ENCODE results near the gene MUC15. TPM values are rescaled to one million over a fixed set of nuclear protein-coding genes. Genes with fewer than 3 reads are reported as not detected.
"Not testable (repeated sequence)": the region's sequence is repeated elsewhere in the genome, so short reads cannot be mapped to it uniquely, and the experiment has no call there.

The MUC15 gene
- 21.2 TPM for total RNA-seq (ENCODE audit: insufficient read depth, low replicate concordance)

DNA sequence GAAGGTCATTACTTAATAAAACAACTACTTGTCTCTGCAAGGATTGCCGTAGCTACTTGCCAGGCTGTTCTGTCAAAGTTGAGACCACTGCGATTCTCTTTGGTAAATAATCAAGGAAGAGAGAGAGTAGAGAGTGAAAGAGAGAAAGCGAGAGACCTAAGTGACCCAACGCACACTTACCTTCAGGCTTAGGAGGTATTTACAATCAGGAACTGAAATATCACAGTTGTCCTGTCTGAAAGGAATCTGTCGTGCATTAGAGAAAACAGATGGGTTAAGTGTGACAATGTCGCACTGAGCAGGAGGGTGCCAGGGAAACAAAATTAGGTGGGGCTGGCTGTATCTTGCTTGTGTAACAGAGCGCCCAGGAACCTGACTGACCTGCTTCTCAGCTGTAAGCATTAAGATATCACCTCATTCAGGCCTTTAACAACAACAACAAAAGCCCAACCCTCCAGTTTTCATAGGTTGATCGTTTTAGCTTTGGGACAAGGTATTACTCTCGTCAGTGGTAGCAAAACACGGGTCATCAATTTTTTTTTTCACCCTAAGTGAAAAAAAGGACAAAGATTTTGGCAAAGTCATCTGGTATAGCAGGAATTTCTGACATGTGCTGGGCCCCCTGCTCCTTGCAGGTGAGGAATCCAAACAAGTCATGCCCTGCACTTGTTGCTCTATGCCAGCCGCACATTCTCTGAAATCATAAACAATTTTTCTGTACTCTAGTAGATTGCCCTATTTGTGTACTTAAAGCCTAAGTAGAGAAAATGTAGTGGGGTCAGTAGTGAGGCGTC, at the start of gene MUC15:
Gene MUC15 (minus strand): TSS at position 403 of the 794 bp plus-strand sequence. CDS start 5,169 bp downstream, outside the sequence.
- peak; percentile 43 for DNase-seq (ENCODE audit: low spot score)

DNA sequence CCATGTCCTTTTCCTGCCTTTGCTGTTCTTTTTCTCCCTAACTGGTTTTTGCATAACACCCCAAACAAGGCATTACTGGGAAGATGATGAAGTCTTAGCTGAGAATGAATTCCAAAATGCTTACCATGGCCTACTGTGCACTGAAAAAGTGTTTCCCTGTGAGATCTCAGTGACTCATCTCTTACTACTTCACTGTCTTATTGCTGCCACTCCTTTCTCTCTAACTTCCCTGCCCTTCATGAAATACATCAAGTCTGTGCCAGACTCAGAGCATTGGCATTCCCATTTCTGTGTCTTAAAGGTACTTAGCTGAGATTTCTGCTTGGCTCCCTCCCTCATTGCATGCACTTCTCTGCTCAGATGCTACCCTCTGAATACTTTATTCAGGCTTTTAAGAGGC, 49.1 kb upstream of the MUC15 start:
- peak; percentile 89 for DNase-seq (ENCODE audit: low spot score)

GRCh38 chr11:26620282-26621045, 48.4 kb upstream of the MUC15 start:
- peak; percentile 1 for DNase-seq (ENCODE audit: low spot score)

- DNase-seq (ENCODE audit: low spot score): no peak
These were observed 46.4 kb upstream of the MUC15 start for GRCh38 chr11:26618441-26618840.

GRCh38 chr11:26613759-26614158, 41.7 kb upstream of the MUC15 start:
- DNase-seq (ENCODE audit: low spot score): no peak

DNA sequence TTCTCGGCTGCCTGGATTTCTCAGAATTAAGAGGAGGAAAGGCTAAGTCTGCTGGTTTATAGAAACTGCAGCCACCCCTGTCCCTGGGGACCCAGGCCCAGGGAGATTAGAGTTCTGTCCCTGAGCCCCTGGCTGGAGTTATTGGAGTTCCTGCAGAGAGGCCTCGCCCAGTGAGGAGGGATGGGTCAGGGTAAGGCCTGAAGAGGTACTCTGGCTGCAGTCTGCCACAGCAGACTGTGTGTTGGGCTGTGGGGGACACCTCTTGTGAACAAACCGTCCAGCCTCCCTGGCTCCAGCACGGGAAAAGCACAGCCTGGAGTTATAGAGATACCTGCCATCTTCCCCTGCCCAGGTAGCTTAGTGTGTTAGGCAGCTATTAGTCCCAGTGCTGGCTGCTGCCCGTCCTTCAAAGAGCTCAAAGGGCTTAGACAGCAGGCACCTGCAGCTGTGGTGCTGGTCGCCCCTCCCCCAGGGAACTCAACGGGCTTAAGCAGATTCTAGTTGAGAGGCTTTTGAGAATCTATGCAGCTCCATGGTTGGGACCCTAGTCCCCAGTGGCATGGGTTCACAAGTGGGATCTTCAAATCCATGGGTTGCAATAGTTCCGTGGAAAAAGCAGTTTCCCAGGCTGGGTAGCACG, 36.6 kb upstream of the MUC15 start:
- no peak for DNase-seq (ENCODE audit: low spot score)

GRCh38 chr11:26607725-26608506, 35.9 kb upstream of the MUC15 start:
- no peak for DNase-seq (ENCODE audit: low spot score)

GRCh38 chr11:26599876-26600434, 27.9 kb upstream of the MUC15 start:
- no peak for DNase-seq (ENCODE audit: low spot score)

- DNase-seq (ENCODE audit: low spot score): no peak
These were observed 27.4 kb upstream of the MUC15 start for GRCh38 chr11:26599425-26599824.

DNA sequence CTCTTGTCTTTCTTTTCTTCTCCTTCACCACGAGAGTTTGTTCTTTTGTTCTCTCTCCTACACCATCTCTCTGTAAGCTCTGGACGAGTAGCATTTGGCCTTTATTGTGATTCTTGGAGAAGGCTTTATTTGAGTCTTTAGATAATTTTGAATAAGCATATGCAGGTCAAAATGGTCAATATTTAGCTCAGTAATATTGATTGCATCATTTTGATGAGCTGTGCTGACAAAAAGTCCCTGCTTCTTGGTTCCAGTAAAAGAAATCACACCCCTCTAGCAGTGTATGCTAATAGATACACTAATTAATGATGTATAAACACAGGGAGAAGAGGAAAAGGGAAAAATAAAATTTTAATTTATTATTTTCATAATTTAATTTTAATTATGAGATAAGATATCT, 25.8 kb upstream of the MUC15 start:
- no peak for DNase-seq (ENCODE audit: low spot score)

GRCh38 chr11:26597049-26597689, 25.1 kb upstream of the MUC15 start:
- DNase-seq (ENCODE audit: low spot score): not testable (repeated sequence)

DNA sequence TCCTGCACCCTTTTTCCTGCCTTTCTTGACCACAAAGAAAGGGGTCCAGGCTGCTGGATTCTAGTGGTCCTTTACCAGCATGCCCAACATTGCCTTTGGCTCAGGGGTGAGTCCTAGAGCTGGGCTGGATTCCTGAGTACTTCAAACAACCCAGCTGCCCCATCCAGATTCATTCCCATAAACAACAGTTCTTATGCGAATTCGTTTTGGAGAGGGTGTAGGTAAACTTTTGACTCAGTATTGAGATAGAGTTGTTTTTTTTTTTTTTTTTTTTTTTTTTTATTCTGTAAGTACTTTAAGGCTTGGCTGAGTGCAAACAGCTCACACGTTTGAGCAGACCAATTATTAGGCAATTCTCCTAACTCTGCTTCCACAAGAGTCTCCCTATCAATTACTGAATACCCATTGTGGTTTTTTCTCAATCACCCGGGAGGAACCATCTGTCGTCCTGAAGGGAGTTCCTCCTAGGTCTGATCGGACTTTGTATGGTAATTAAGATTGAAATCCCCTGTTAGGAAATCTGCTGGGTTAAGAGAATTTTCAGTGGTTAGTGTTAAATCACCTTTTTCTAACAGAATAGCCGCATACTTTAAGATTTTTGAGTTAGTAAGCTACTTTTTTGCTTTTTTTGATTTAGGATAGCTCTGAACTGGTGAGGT, 23.3 kb upstream of the MUC15 start:
- DNase-seq (ENCODE audit: low spot score): not testable (repeated sequence)

GRCh38 chr11:26593691-26594090, 21.6 kb upstream of the MUC15 start:
- DNase-seq (ENCODE audit: low spot score): no peak

DNA sequence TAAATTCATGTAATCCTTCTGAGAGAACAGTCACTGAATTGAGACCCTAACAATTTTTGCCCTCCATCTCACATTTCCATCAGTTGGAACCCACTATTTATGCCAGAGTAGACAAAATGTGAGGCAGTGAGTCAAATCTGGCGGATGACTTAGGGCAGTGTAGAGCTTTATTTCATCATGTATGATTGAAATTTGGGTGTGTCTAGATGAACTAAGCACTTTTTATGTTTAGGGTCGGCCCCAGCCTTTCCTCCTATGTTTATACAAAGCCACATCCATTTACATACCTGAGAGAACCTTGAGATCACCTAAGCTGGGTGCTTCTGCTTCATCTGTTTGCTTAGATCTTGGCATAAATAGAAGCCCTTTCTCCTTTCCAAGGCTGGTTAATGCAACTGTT, 15.0 kb upstream of the MUC15 start:
- DNase-seq (ENCODE audit: low spot score): no peak

- DNase-seq (ENCODE audit: low spot score): no peak
These were observed 12.8 kb upstream of the MUC15 start for GRCh38 chr11:26584818-26585217.

DNA sequence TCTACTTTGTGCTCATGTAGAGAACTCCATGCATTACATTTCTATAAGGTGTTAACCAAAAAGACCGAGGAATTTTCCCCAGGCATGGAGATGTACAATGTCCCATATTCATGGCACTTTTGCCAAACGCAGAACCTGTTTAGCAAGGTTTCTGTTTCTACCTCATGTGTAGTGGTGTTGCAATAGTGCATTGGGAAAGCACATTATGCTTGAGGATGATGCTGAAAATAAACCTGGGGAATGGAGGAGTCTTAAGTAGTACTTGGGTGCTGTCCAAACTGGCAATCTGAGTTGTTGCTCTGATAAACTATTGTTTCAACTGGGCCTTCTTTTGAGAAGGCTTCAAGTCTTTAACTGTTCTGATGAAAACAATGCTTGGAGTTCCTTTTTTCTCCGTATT, 11.5 kb upstream of the MUC15 start:
- DNase-seq (ENCODE audit: low spot score): peak; percentile 58

DNA sequence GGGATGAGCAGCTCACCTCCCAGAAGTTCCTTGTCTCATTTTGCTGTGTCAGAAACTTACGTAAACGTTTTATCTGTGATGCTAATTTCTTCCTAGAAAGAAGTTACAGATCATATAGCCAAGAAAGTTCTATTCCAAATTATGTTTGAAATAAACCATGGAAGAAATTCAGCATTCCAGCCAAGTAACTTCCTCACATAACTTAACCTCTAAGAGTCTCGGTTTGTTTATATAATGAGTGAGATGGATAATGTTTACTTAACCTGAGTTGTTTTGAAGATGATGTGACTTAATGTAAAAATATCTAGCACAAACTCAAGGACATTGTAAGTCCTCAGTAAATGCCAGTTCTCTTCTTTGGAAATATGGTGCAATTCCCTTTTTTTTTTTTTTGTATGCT, 8.9 kb upstream of the MUC15 start:
- no peak for DNase-seq (ENCODE audit: low spot score)

GRCh38 chr11:26579683-26580082, 7.6 kb upstream of the MUC15 start:
- no peak for DNase-seq (ENCODE audit: low spot score)

DNA sequence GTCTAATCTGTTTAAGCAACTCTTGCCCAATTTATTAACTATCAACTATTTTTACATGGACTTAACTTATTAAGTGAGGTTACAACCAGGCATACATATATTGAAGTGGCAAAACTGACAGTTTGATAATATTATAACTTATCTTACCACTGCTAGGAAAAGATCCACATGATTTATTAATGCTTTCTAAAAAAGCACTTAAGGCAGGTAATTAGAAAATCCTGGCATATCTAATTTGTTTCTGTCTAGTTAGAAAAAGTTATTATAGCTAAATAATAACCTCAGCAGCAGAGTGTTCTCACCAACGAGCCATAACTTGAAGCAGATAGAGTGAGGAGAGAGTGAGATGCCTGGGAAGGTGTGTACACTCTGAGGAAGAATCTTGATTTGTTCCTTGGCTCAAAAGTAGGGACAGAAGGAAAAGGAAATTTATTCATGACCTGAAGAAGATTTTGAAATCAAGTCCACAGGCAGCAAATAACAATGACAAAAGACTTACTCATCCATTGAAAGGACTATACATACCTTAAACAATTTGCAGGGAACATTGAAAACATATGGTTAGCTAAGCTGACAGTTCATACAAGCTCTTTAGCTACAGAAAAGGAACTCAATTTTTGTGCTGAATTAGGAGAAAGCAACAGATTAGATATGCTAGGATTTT, 7.1 kb upstream of the MUC15 start:
- no peak for DNase-seq (ENCODE audit: low spot score)

GRCh38 chr11:26575946-26576345, 3.9 kb upstream of the MUC15 start:
- DNase-seq (ENCODE audit: low spot score): no peak

Measured in umbilical cord (tissue), 2 donors.